IMR-90 (cell line): Measurements from ENCODE around the gene NEK11.

Experiments used
- BHLHE40 ChIP-seq: fragments of 150-350 bp; IDR thresholded peaks from 2 replicates; pipeline ENCODE4 v1.6.1; 2016; ENCODE audit warnings: mild to moderate bottlenecking, low read depth, low read length
- CEBPB ChIP-seq: IDR thresholded peaks from 2 replicates; pipeline ENCODE4 v1.6.1; 2012; ENCODE audit warnings: low read depth, low read length, improper control_type of control experiment
- CHD1 ChIP-seq: IDR thresholded peaks from 2 replicates; pipeline ENCODE4 v1.6.1; 2012; ENCODE audit warnings: low read depth, low read length, improper control_type of control experiment
- CTCF ChIP-seq: conservative IDR thresholded peaks from 2 replicates; pipeline ENCODE4 v1.5.1; 2012; ENCODE audit warnings: mild to moderate bottlenecking, low read depth, low read length, improper control_type of control experiment
- FOS ChIP-seq: fragments of 150-350 bp; IDR thresholded peaks from 2 replicates; pipeline ENCODE4 v1.6.1; 2016; ENCODE audit warnings: low read depth, low read length
- MAFK ChIP-seq: IDR thresholded peaks from 2 replicates; pipeline ENCODE4 v1.6.1; 2012; ENCODE audit warnings: low read depth, low read length, improper control_type of control experiment
- MAZ ChIP-seq: IDR thresholded peaks from 2 replicates; pipeline ENCODE4 v1.6.1; 2012; ENCODE audit warnings: low read depth, mild to moderate bottlenecking, low read length, improper control_type of control experiment, moderate library complexity, borderline replicate concordance
- MXI1 ChIP-seq: IDR thresholded peaks from 2 replicates; pipeline ENCODE4 v1.6.1; 2012; ENCODE audit warnings: low read depth, mild to moderate bottlenecking, low read length, moderate library complexity, borderline replicate concordance
- POLR2A ChIP-seq: IDR thresholded peaks from 2 replicates; pipeline ENCODE4 v1.6.1; 2012; ENCODE audit warnings: mild to moderate bottlenecking, low read depth, low read length
- TF ChIP-seq, protein P1 (sequence below): fragments of 150-350 bp; IDR thresholded peaks from 2 replicates; pipeline ENCODE4 v1.6.1; 2017; ENCODE audit warnings: mild to moderate bottlenecking, antibody characterized with exemption, low read length, low read depth

- TF ChIP-seq FOS (no peak), CTCF (no peak), POLR2A (no peak), MAFK (no peak), MAZ (no peak), BHLHE40 (no peak), CEBPB (no peak), CHD1 (no peak), MXI1 (no peak)
- TF ChIP-seq, protein P1, sequence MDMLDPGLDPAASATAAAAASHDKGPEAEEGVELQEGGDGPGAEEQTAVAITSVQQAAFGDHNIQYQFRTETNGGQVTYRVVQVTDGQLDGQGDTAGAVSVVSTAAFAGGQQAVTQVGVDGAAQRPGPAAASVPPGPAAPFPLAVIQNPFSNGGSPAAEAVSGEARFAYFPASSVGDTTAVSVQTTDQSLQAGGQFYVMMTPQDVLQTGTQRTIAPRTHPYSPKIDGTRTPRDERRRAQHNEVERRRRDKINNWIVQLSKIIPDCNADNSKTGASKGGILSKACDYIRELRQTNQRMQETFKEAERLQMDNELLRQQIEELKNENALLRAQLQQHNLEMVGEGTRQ: no peak
Observed at GRCh38 chr3:131172502-131173200, 146.0 kb downstream of the NEK11 start.
